Thoracic aorta (tissue), 2 donors: Measurements from ENCODE around the gene PARN. TPM values are rescaled to one million over a fixed set of nuclear protein-coding genes. Genes with fewer than 3 reads are reported as not detected.
A peak's percentile ranks its signal among the peaks of the same experiment; 100 is the strongest.
"Not testable (repeated sequence)": the region's sequence is repeated elsewhere in the genome, so short reads cannot be mapped to it uniquely, and the experiment has no call there.

Experiments
- ATAC-seq: fragments of 150-250 bp; one replicate; pipeline ENCODE4 v1.8.0; 2017; ENCODE audit warnings: low read depth; ENCODE audit not compliant: insufficient number of reproducible peaks, low FRiP score
- DNase-seq: peaks from one replicate; pipeline ENCODE4 v3.0.0-alpha.2; 2020; ENCODE audit warnings: low spot score
- H3K27ac ChIP-seq, 2 donors: fragments of 200-600 bp; sonication (generic); 1 replicate in 1 of 2; 2 replicates in 1 of 2; pipeline ENCODE4 v1.5.1; 2016; ENCODE audit warnings: mild to moderate bottlenecking in 2 of 2, moderate library complexity in 2 of 2
- H3K27me3 ChIP-seq: fragments of 200-600 bp; sonication (generic); replicated peaks from 2 replicates; pipeline ENCODE4 v1.6.0; 2016; ENCODE audit warnings: mild to moderate bottlenecking; ENCODE audit not compliant: insufficient read depth
- H3K36me3 ChIP-seq: fragments of 200-600 bp; sonication (generic); one replicate; pipeline ENCODE4 v1.5.1; 2016
- H3K4me1 ChIP-seq, 2 donors: fragments of 200-600 bp; sonication (generic); 1 replicate in 1 of 2; 2 replicates in 1 of 2; pipeline versions ENCODE4 v1.5.1 to v1.6.0; 2016; ENCODE audit warnings: low read depth in 2 of 2, mild to moderate bottlenecking in 1 of 2; ENCODE audit not compliant: control insufficient read depth in 1 of 2
- H3K4me3 ChIP-seq: fragments of 200-600 bp; sonication (generic); 2 replicates; pipeline ENCODE4 v1.5.1; 2016; ENCODE audit warnings: mild to moderate bottlenecking
- H3K9me3 ChIP-seq: fragments of 200-600 bp; sonication (generic); 2 replicates; pipeline ENCODE4 v1.5.1; 2016
- total RNA-seq, 2 donors: library from RNA; depleted of rRNA; stranded (reverse); fragments of >200 nt; gene quantifications; one replicate each; pipeline versions ENCODE4 v1.1.0 to v1.2.3, GENCODE V29; 2016
- TF ChIP-seq, protein P1 (sequence below): fragments of 200-600 bp; sonication (generic); IDR thresholded peaks from one replicate; pipeline ENCODE4 v1.5.1; 2019; ENCODE audit warnings: antibody characterized with exemption

The PARN gene
- total RNA-seq, 2 donors from 2014 or later: 51.0 to 66.7 TPM

DNA sequence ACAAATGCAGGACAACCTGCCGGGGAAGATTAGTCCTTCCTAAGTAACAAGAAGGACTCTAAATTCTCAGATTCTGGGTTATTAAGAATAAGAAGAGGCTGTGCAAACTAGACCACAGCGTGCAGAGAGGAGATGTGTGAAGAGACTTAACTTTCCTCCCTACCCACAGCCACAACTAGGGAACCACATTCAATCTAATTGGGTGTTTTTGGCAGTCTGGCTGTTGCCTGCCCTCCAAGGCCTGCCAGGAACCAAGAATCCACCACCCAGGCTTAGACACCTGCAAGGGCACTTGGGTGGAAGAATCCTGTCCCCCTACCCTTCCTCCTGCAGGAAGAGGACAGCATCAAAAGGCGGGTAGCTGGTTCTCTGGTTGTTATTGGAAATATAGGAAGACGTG is 202.0 kb downstream of the PARN start:
- H3K4me3 ChIP-seq: no peak overlapping the region
- TF ChIP-seq, protein P1, sequence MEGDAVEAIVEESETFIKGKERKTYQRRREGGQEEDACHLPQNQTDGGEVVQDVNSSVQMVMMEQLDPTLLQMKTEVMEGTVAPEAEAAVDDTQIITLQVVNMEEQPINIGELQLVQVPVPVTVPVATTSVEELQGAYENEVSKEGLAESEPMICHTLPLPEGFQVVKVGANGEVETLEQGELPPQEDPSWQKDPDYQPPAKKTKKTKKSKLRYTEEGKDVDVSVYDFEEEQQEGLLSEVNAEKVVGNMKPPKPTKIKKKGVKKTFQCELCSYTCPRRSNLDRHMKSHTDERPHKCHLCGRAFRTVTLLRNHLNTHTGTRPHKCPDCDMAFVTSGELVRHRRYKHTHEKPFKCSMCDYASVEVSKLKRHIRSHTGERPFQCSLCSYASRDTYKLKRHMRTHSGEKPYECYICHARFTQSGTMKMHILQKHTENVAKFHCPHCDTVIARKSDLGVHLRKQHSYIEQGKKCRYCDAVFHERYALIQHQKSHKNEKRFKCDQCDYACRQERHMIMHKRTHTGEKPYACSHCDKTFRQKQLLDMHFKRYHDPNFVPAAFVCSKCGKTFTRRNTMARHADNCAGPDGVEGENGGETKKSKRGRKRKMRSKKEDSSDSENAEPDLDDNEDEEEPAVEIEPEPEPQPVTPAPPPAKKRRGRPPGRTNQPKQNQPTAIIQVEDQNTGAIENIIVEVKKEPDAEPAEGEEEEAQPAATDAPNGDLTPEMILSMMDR: no peak
- DNase-seq: no peak
- H3K27ac ChIP-seq: no peak overlapping the region
- H3K9me3 ChIP-seq: no peaks in the 10 kb centered on the region
- no peaks in the 10 kb centered on the region for H3K27me3 ChIP-seq
- H3K36me3 ChIP-seq: no peaks in the 10 kb centered on the region
- peaks cover 1 to 18% of the 10 kb centered on the region in 2 donors for H3K4me1 ChIP-seq
- ATAC-seq: no peak

DNA sequence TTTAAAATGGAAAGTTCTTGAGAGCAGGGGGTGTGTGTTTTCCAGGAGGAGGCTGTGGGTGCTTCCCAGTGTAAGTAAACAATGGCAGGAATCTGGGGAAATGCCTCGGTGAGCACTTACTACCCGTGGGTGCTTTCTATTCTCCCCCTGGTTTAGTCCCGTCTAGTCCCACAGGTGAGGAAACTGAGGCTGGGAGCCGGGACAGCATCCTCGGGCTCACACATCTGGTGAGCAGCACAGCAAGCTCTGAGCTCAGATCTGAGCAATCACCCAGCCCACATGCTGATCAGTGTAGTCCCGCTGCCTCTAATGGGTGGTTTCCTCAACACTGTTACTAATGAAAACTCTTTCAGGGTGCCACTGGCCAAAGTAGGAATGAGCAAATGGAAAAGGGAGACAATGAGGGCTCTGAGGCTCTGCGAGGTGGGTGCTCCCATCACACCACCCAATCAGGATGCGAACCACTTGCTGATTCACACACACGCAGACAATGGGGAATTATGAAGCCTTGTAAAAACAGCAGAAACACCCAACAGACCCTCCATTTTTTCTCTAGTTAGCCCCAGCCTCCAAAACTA is 202.6 kb downstream of the PARN start:
- ATAC-seq (no peak), DNase-seq (no peak)
- H3K4me3 ChIP-seq: no peak overlapping the region
- peak overlapping the region in 1 of 2 donors; percentile 5 for H3K27ac ChIP-seq
- no peaks in the 10 kb centered on the region for H3K9me3 ChIP-seq
- TF ChIP-seq, protein P1: no peak
- no peaks in the 10 kb centered on the region for H3K36me3 ChIP-seq
- peaks cover 4 to 24% of the 10 kb centered on the region in 2 donors for H3K4me1 ChIP-seq
- no peaks in the 10 kb centered on the region for H3K27me3 ChIP-seq

DNA sequence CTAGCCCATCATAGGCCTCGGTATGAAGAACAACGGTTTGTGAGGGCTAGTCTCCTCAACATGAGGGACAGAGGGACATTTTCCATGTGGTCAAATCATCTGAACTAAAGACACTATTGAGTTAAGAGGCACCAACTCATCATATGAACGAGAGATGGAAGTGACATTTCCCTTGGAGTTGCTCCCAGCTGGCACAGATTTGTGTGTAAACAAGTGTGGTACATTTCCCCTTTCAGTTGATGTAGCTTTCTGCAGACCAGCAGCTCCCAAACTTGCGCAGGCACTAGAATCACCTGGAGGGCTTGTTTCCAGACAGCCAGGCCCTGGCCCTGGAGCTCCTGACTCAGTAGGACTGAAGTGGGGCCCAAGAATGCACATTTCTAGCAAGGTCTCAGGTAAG is 205.5 kb downstream of the PARN start:
- Histone ChIP-seq H3K4me1 (peaks cover 10 to 48% of the 10 kb centered on the region in 2 donors), H3K36me3 (no peaks in the 10 kb centered on the region), H3K27ac (no peak overlapping the region), H3K27me3 (no peaks in the 10 kb centered on the region), H3K9me3 (no peaks in the 10 kb centered on the region), H3K4me3 (no peak overlapping the region)
- ATAC-seq: no peak
- TF ChIP-seq, protein P1: no peak
- DNase-seq: no peak

DNA sequence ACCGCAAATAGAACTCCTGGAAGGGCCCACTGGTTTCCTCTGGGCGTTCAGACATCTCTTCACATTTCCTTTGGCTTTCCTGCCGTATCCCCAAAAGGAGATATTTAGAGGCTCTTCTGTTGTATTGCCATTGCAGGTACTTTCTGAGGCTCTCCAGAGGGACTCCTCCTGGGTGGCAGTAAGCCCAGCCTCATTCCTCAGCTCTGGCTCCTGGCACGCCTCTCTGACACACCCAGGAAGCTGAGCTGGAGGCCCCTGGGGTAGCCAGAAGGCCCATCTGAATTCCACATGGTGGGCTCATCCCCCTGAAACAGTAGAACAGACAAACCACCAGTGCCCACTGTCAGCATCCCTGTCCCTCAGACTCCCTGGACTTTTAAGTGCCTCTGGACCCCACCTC is 206.7 kb downstream of the PARN start:
- TF ChIP-seq, protein P1: no peak
- Histone ChIP-seq H3K27ac (peak overlapping the region; percentile 48 to 59), H3K27me3 (no peaks in the 10 kb centered on the region), H3K4me3 (no peak overlapping the region), H3K9me3 (no peaks in the 10 kb centered on the region), H3K36me3 (no peaks in the 10 kb centered on the region), H3K4me1 (peaks cover 21 to 56% of the 10 kb centered on the region in 2 donors)
- ATAC-seq (no peak), DNase-seq (no peak)

GRCh38 chr16:14420721-14421488 is 209.2 kb downstream of the PARN start:
- Histone ChIP-seq H3K4me1 (peaks cover 29 to 69% of the 10 kb centered on the region in 2 donors), H3K9me3 (no peaks in the 10 kb centered on the region), H3K27ac (no peak overlapping the region), H3K27me3 (no peaks in the 10 kb centered on the region), H3K4me3 (no peak overlapping the region), H3K36me3 (no peaks in the 10 kb centered on the region)
- TF ChIP-seq, protein P1: no peak
- DNase-seq (no peak), ATAC-seq (no peak)

DNA sequence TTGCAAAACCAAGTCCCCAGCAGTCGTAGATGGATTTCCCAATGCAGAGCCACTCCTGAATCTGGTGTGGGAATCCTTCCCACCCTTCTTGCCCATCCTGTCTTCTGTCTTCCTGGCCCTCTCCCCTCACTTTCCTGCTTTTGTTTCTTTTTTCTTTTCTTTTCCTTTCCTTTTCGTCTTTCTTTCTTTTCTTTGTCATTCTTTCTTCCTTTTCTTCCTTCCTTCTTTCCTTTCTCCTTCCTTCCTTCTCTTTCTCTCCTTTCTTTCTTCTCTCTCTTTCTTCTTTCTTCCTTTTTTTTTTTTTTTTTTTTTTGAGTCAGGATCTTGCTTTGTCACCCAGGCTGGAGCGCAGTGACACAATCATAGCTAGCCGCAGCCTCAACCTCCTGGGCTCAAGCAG is 209.8 kb downstream of the PARN start:
- H3K36me3 ChIP-seq, H3K9me3 ChIP-seq, ATAC-seq, H3K27me3 ChIP-seq, H3K4me3 ChIP-seq, DNase-seq: not testable (repeated sequence)
- Histone ChIP-seq H3K27ac (peak overlapping the region in 1 of 2 donors; percentile 78), H3K4me1 (peaks cover 29 to 69% of the 10 kb centered on the region in 2 donors)
